Measurements from ENCODE around the gene B4GALNT4. TPM values are rescaled to one million over a fixed set of nuclear protein-coding genes. Genes with fewer than 3 reads are reported as not detected.

B4GALNT4 gene
- total and polyA plus RNA-seq, 2 experiments from 2014 or later = 35.8 to 94.4 TPM

DNA sequence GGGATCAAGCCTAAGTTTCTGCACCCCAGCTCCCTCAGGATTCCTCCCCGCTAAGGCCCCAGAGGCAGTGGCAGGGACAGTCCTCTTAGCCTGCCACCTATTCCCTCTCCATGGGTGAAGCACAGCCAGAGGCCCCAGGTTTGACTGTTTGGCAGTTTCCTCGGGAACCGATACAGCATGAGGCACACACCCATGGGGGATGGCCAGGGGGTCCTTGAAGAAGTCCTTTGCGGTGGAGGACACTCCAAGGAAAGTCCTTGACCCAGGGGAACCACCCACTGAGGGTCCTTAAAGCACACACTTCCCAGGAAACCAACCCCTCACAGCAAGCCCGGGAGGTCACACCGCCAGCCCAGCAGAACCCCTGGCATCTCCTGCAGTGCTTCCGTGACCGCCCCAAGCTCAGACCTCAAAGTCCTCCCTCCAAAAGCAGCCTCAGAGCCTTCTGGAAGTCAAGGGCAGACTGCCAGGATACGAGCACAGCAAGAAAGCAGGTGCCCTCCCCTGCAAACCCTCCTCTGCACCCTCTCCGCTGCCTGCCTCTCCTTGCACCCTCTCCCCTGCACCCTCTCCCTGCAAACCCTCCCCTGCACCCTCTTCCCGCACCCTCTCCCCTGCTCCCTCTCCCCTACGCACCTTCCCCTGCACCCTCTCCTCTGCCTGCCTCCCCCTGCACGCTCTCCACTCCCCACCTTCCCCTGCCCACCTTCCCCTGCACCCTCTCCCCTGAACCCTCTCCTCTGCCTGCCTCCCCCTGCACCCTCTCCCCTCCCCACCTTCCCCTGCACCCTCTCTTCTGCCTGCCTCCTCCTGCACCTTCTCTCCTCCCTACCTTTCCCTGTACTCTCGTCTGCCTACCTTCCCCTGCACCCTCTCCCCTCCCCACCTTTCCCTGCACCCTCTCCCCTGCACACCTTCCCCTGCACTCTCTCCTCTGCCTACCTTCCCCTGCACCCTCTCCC is 44.1 kb downstream of the B4GALNT4 start:
- no peak for DNase-seq (ENCODE audit: low read depth in 1 of 2, low spot score in 1 of 2)
- peaks cover 45% of the 10 kb centered on the region for H3K27me3 ChIP-seq
- no peak overlapping the region for H3K4me3 ChIP-seq
- TF ChIP-seq, protein P1, sequence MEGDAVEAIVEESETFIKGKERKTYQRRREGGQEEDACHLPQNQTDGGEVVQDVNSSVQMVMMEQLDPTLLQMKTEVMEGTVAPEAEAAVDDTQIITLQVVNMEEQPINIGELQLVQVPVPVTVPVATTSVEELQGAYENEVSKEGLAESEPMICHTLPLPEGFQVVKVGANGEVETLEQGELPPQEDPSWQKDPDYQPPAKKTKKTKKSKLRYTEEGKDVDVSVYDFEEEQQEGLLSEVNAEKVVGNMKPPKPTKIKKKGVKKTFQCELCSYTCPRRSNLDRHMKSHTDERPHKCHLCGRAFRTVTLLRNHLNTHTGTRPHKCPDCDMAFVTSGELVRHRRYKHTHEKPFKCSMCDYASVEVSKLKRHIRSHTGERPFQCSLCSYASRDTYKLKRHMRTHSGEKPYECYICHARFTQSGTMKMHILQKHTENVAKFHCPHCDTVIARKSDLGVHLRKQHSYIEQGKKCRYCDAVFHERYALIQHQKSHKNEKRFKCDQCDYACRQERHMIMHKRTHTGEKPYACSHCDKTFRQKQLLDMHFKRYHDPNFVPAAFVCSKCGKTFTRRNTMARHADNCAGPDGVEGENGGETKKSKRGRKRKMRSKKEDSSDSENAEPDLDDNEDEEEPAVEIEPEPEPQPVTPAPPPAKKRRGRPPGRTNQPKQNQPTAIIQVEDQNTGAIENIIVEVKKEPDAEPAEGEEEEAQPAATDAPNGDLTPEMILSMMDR (IDR thresholded peaks at IDR 0.05; ENCODE audit: low read depth, low read length) = no peak
- H3K27ac ChIP-seq = no peak overlapping the region
- no peaks in the 10 kb centered on the region for H3K9me3 ChIP-seq (ENCODE audit: low read depth)
- no peaks in the 10 kb centered on the region for H3K36me3 ChIP-seq
- H3K4me1 ChIP-seq (ENCODE audit: low read depth) = peaks cover 3% of the 10 kb centered on the region

DNA sequence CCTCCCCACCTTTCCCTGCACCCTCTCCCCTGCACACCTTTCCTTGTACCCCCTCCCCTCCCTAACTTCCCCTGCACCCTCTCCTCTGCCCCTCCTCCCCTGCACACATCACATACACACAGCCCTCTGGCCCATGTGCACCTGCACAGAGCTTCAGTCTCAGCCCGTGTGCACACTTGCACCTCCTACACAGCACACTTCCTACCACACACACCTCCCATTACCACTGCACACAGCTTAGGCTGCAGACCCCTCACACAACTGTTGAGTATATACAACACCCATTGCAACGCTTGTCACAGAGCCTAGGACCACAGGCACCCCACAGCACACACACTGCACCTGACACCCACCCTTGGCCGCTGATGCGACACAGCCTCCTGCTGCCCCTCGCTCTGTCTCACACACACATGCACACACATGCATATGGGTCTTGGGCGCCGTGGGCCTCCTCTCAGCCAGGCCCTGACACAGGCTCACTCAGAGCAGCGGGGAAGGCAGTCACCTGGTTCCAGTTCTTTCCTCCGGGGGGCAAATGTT is 45.1 kb downstream of the B4GALNT4 start:
- TF ChIP-seq, protein P1 (IDR thresholded peaks at IDR 0.05; ENCODE audit: low read depth, low read length) = no peak
- Histone ChIP-seq H3K27me3 (peaks cover 55% of the 10 kb centered on the region), H3K27ac (no peak overlapping the region), H3K36me3 (no peaks in the 10 kb centered on the region), H3K4me1 (ENCODE audit: low read depth) (peaks cover 3% of the 10 kb centered on the region), H3K4me3 (no peak overlapping the region), H3K9me3 (ENCODE audit: low read depth) (no peaks in the 10 kb centered on the region)
- no peak for DNase-seq (ENCODE audit: low read depth in 1 of 2, low spot score in 1 of 2)

DNA sequence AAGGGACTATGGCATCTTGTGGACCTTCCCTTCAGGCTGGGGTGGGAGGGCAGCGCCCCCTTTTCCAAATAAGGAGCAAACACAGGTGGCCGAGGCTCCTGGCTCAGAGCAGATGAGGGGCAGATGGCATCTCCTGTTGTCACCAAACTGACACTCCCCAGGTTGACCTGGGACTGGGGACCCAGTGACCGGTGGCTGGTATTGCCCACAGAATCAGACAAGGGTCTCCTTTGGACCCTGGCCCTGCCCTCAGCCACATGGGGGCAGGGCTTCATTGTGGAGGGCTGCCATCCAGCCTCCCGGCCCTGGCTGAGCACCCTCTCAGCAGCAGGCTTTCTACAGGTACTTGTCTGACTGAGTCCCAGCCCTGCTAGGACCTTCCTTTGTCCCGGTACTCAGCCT is 46.3 kb downstream of the B4GALNT4 start:
- TF ChIP-seq, protein P1 (IDR thresholded peaks at IDR 0.05; ENCODE audit: low read depth, low read length) = no peak

DNA sequence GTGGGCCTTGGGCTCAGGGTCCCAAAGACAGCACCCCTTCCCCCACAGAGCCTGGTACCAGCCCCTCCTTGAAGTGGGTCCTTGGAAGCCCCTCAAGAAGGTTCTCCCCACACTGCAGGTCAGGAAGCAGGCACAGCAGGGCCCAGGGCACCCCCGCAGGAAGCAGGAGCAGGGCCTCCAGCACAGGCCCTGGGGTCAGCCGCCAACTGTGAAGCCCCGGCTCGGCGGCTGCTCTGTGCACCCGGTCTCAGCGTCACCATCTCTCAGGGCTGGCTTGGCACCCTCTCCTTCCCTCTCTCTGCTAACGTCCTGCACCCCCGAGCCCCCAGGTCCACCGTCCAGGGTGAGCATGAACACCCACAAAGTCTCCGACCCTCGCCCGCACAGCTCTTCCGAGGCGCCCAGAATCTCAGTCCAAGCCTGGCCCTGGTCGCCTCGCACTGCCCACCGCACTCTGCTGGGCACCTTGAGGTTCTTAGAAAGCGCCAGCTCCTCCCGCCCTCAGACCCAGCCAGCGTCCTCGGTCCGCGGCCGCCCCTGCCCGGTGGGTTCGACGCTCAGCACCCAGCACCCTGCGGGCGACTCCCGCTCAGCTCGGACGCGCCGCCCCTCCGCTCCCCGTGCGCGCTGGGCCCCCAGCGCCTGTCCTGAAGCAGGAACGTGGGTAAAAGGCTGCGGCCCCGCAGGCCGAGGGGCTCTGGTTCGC is 46.9 kb downstream of the B4GALNT4 start:
- Histone ChIP-seq H3K9me3 (ENCODE audit: low read depth) (no peaks in the 10 kb centered on the region), H3K27me3 (peaks cover 58% of the 10 kb centered on the region), H3K36me3 (no peaks in the 10 kb centered on the region), H3K4me1 (ENCODE audit: low read depth) (peaks cover 3% of the 10 kb centered on the region), H3K27ac (no peak overlapping the region), H3K4me3 (peak overlapping the region; percentile 35)
- DNase-seq (ENCODE audit: low read depth in 1 of 2, low spot score in 1 of 2) = no peak
- TF ChIP-seq, protein P1 (IDR thresholded peaks at IDR 0.05; ENCODE audit: low read depth, low read length) = no peak

More for the DNA sequence above, 46.3 kb downstream of the B4GALNT4 start:
- H3K4me1 ChIP-seq (ENCODE audit: low read depth) = peaks cover 3% of the 10 kb centered on the region
- peaks cover 58% of the 10 kb centered on the region for H3K27me3 ChIP-seq
- H3K27ac ChIP-seq = no peak overlapping the region
- no peak overlapping the region for H3K4me3 ChIP-seq
- no peaks in the 10 kb centered on the region for H3K36me3 ChIP-seq
- no peaks in the 10 kb centered on the region for H3K9me3 ChIP-seq (ENCODE audit: low read depth)
- DNase-seq (ENCODE audit: low read depth in 1 of 2, low spot score in 1 of 2) = no peak

DNA sequence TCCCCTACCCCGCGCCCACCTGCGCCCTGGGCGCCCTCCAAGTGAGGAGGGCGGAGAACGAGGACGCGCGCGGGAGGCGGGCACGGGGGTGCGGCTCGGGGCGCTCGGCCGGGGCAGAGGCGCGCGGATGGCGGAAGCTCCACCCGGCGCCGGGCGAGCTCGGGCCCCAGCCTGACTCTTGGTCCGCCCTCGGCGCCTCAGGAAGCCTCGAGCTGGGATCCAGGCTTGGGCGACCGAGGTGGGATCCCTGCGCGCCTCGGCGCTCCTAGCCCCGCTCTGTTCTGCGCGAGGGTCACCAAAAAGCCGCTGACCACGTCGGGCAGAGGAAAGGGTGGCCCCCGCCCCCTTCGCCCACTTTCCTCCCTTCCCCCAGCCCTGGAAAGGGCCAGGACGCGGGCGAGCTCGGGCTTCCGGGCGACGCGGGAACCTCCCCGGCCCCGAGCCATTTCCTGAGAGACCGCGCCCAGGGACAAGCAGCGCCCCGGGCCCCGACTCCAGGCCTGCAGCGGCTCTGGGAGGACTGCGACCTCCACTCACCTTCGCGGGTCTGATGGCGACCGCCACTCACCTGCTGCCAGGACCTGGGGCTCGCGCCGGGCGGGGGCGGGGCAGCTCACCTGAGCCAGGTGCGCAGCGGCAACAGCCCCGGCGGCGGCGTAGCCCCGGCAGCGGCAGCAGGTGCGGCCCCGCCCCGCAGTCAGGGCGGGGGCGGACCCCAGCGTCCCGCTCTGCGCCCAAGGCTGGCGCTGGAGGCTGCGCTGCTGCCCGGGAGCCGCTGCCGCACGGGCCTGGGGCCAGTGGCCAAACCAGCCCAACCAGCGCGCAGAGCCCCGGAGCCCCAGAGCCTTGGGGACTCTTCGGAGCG is 47.7 kb downstream of the B4GALNT4 start:
- TF ChIP-seq, protein P1 (IDR thresholded peaks at IDR 0.05; ENCODE audit: low read depth, low read length) = no peak
- Histone ChIP-seq H3K27ac (no peak overlapping the region), H3K4me1 (ENCODE audit: low read depth) (peaks cover 3% of the 10 kb centered on the region), H3K27me3 (peaks cover 58% of the 10 kb centered on the region), H3K4me3 (peak overlapping the region; percentile 35), H3K9me3 (ENCODE audit: low read depth) (no peaks in the 10 kb centered on the region), H3K36me3 (no peaks in the 10 kb centered on the region)
- DNase-seq (ENCODE audit: low read depth in 1 of 2, low spot score in 1 of 2) = peak; percentile 34

Data from cardiac muscle cell (in vitro differentiated cells and primary cell).